T47D (cell line): ENCODE results near the gene MAT2B.

ENCODE experiments used
- DNase-seq, 2 experiments: peaks; one replicate each; pipeline versions ENCODE4 v3.0.0 to v3.0.0-alpha.2; 2011 to 2012; ENCODE audit warnings: low read depth in 1 of 2, low spot score in 1 of 2
- JUND ChIP-seq: IDR thresholded peaks from 2 replicates; pipeline ENCODE4 v1.6.1; 2012; ENCODE audit warnings: low read depth
- in situ Hi-C: cut with HindIII; loops from 2 replicates; pipeline ENCODE4 v1.10.0; 2016; ENCODE audit warnings: low sequenced_read_pairs, low pct_unique_long_range_greater_than_20kb

Gene MAT2B

GRCh38 chr5:163505368-163506094 is at the start of gene MAT2B:
Gene MAT2B, plus strand, starts transcription at chr5:163505619. Its CDS starts 68 bp downstream, at chr5:163505687.
- in situ Hi-C loops, result no loop called here
- DNase-seq, result peak; percentile 92 to 97

GRCh38 chr5:163456029-163456589 is 49.3 kb upstream of the MAT2B start:
- no peak for TF ChIP-seq JUND
- in situ Hi-C loops, result no loop called here
- no peak for DNase-seq

More at GRCh38 chr5:163505368-163506094, at the start of gene MAT2B:
- no peak for TF ChIP-seq JUND

- in situ Hi-C loops, result no loop called here
- TF ChIP-seq JUND, result no peak
- no peak for DNase-seq
These were observed 48.6 kb upstream of the MAT2B start for GRCh38 chr5:163456840-163457239.

- TF ChIP-seq JUND, result no peak
- in situ Hi-C loops, result no loop called here
- no peak for DNase-seq
These were observed 46.5 kb upstream of the MAT2B start for GRCh38 chr5:163458778-163459385.

GRCh38 chr5:163459462-163459818 is 46.0 kb upstream of the MAT2B start:
- no peak for DNase-seq
- in situ Hi-C loops, result no loop called here
- TF ChIP-seq JUND, result no peak

- in situ Hi-C loops, result no loop called here
- peak; percentile 83 to 100 for DNase-seq
- TF ChIP-seq JUND, result no peak
These were observed 45.4 kb upstream of the MAT2B start, which contains the start of gene NUDCD2 for GRCh38 chr5:163459819-163460561. Gene NUDCD2, minus strand, starts transcription at chr5:163460102. Its CDS starts 52 bp downstream, at chr5:163460050.

- no peak for TF ChIP-seq JUND
- in situ Hi-C loops, result no loop called here
- DNase-seq, result no peak
These were observed 44.8 kb upstream of the MAT2B start, which contains the start of gene HMMR for GRCh38 chr5:163460562-163461171. Gene HMMR, plus strand, starts transcription at chr5:163460632. Its CDS starts 61 bp downstream, at chr5:163460693.

GRCh38 chr5:163463063-163463435 is 42.4 kb upstream of the MAT2B start:
- in situ Hi-C loops, result no loop called here
- DNase-seq, result no peak
- no peak for TF ChIP-seq JUND

GRCh38 chr5:163467682-163468081 is 37.7 kb upstream of the MAT2B start:
- in situ Hi-C loops, result no loop called here
- no peak for DNase-seq
- TF ChIP-seq JUND, result no peak

GRCh38 chr5:163473635-163474243 is 31.7 kb upstream of the MAT2B start:
- in situ Hi-C loops, result no loop called here
- TF ChIP-seq JUND, result no peak
- DNase-seq, result no peak

- in situ Hi-C loops, result no loop called here
- no peak for DNase-seq
- no peak for TF ChIP-seq JUND
These were observed 30.0 kb upstream of the MAT2B start for GRCh38 chr5:163475411-163475810.
